PFSK-1 (cell line): ENCODE measurements around the gene KCTD5.

Experiments
- FOXP2 ChIP-seq: optimal IDR thresholded peaks from 2 replicates; pipeline ENCODE3; 2011; ENCODE audit warnings: borderline replicate concordance, control low read depth, inconsistent platforms; ENCODE audit not compliant: insufficient read depth; ENCODE audit errors: extremely low read length, extremely low read depth
- POLR2AphosphoS5 ChIP-seq: IDR thresholded peaks from 2 replicates; pipeline ENCODE4 v1.6.1; 2012; ENCODE audit warnings: low read depth, mild to moderate bottlenecking, control low read depth, low read length, moderate library complexity
- REST ChIP-seq, 2 experiments: IDR thresholded peaks; 2 replicates each; pipeline versions ENCODE4 v1.6.1 to v1.8.0; 2011 to 2012; ENCODE audit warnings: low read depth in 2 of 2, low read length in 2 of 2, control low read depth in 1 of 2, inconsistent platforms in 1 of 2, mild to moderate bottlenecking in 1 of 2, moderate library complexity in 1 of 2; ENCODE audit not compliant: insufficient read depth in 1 of 2
- SIN3A ChIP-seq: IDR thresholded peaks from 2 replicates; pipeline ENCODE4 v1.6.1; 2012; ENCODE audit warnings: mild to moderate bottlenecking, low read length, moderate library complexity, borderline replicate concordance; ENCODE audit not compliant: insufficient read depth
- TAF1 ChIP-seq: IDR thresholded peaks from 2 replicates; pipeline ENCODE4 v1.6.1; 2012; ENCODE audit warnings: low read length, control low read depth, borderline replicate concordance; ENCODE audit not compliant: insufficient read depth

Gene KCTD5

DNA sequence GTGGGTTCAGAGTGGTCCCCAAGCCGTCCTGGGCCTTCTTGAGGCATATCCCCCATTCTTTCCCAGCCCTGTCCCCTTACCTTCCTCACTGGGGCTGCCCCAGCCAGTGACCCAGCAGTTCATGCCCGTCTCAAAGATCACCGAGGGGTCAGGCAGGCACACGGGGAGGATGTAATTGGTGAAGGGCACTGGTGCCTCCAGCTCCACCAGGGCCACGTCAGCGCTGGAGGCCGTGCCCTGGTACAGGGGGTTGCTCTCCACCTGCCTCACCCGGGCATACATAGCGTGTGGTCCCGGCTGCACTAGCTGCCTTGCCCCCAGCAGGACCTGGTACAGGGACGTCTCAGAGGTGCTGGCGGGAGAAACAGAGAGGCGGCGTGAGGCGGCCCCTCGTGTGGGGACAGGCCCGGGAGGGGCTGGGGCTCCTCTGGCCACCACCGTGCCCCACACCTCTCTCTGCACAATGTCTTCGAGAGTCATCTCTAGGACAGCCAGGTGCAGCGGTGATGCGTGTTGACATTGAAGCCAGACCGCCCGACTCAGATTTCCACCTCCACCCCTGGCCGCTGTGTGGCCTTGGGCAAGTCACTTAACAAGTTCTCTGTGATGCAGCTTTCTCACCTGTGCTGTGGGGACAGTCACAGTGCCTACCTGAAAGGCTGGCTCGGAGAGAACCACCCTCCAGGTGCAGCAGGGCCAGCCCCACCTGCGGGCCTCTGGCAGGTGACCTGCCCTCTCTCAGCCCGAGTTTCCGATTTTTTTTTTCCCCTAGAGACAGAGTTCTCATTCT lies 31.9 kb downstream of the KCTD5 start:
- TF ChIP-seq REST (IDR thresholded peaks at IDR 0.05; ENCODE audit: insufficient read depth in 1 of 2, low read depth in 2 of 2, low read length in 2 of 2) (no peak), TAF1 (no peak), FOXP2 (no peak), POLR2AphosphoS5 (no peak), SIN3A (no peak)

DNA sequence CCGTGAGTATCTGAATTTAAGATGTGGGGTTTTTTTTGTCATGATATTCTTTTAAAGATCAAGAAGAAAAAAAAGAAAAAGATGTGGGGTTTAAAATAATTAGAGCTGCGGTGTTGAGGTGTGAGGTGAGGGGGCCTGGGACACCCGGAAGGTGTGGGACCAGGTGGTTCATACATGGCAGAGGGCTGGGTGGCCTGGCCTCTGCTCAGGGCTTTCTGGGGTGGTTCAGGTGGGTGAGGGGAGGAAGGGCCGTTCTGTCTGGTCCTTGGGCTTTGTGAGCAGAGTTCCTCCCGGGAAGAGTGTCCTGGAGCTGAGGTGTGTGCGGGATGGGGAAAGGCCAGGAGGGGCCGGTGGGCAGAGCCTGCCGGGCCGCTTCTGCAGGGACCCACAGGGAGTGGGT lies 32.7 kb downstream of the KCTD5 start:
- TF ChIP-seq FOXP2 (no peak), SIN3A (no peak), POLR2AphosphoS5 (no peak), REST (IDR thresholded peaks at IDR 0.05; ENCODE audit: insufficient read depth in 1 of 2, low read depth in 2 of 2, low read length in 2 of 2) (no peak), TAF1 (no peak)

DNA sequence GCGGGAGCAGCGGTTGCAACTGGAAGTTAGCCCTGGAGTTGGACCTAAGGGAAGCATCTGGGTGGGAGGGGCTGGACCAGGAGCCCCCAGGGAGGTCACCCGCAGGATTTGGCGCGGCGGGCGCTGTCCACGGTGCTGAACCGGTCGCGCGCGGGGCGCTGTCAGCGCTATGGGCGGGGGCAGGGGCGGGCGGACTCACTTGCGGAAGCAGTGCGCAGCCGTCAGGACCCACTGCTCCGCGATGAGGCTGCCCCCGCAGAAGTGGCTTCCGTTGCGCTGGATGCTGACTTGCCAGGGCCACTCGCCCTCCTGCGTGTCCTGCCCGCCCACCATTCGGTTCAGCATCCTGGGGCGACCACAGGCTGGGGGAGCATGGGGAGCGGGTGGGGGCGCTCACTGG lies 33.2 kb downstream of the KCTD5 start:
- TF ChIP-seq SIN3A: peak; percentile 95; the same call in 1 of the 2 replicates
- TF ChIP-seq TAF1: no peak
- TF ChIP-seq REST (IDR thresholded peaks at IDR 0.05; ENCODE audit: insufficient read depth in 1 of 2, low read depth in 2 of 2, low read length in 2 of 2): peak; percentile 99

- TF ChIP-seq POLR2AphosphoS5 (no peak), SIN3A (no peak), REST (IDR thresholded peaks at IDR 0.05; ENCODE audit: insufficient read depth in 1 of 2, low read depth in 2 of 2, low read length in 2 of 2) (no peak), TAF1 (no peak), FOXP2 (no peak)
Observed at GRCh38 chr16:2715966-2716885, 33.9 kb downstream of the KCTD5 start.
